T-helper 2 cell (primary cell): ENCODE measurements around the gene VAT1L.
"Not testable (repeated sequence)": the region's sequence is repeated elsewhere in the genome, so short reads cannot be mapped to it uniquely, and the experiment has no call there.

Source experiments
- DNase-seq, 5 experiments: peaks; one replicate each; pipeline versions ENCODE4 v3.0.0 to v3.0.0-alpha.2; 2012 to 2022

VAT1L gene

DNA sequence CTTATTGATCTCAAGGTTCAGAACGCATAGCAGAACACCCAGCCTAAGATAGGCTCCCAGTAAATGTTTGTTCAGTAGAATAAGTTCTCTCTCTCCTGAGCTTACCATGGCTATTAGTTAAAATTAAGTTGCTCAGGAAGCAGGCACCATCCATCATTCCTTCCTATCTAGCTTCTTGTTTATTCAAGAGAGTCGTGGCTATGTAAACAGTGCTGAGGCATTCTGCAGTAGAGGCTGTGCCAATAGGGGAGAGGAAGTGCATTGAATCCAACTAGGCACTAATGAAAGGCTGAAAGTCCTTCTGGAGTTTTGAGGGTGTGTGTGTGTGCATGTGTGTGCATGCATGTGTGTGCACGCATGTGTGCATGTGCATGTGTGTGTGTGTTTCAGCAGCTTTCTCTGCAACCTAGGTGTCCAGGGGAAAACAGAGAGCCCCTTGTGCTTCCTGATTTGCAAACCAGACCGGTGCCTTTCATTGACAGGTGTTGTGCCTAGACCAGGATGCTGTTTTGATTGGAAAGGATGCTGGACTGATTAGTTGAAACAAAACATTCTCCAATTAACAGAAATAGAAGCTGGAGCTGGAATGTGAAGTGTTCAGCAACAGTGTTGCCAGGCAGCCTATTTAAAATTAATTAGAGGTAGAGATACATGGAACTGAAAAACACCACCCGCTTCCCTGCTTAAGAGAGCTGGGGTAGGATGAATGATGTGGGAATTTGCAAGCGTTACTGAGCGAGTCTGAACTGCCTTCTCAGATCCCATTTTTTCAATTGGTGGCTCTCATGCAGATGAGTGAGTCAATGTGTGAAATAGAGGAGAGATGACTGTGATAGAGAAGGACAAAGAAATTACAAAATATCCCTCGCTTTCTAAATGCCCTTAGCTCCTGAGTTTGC, 130.7 kb downstream of the VAT1L start:
- DNase-seq = no peak

DNA sequence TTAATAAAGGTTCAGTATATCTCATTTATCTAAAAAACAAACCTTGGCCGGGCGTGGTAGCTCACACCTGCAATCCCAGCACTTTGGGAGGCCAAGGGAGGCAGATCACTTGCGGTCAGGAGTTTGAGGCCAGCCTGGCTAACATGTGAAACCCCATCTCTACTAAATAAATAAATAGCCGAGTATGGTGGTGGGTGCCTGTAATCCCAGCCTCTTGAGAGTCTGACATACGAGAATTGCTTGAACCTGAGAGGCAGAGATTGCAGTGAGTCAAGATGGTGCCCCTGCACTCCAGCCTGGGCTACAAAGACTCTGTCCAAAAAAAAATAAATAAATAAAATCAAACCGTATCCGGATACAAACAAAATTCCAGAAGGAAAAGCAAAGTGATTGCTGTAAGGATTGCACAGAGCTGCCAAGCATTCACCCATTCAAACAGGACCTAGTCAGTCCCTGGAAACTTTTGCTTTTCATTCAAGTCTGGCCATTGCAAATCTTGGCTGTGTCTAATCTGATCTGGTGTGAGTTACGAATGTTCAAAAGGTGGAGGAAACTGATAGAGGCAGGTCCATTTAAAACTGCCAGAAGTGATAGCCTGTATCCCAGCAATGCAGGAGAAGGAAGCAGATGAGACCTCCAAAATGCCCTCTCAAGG, 131.5 kb downstream of the VAT1L start:
- DNase-seq = no peak

DNA sequence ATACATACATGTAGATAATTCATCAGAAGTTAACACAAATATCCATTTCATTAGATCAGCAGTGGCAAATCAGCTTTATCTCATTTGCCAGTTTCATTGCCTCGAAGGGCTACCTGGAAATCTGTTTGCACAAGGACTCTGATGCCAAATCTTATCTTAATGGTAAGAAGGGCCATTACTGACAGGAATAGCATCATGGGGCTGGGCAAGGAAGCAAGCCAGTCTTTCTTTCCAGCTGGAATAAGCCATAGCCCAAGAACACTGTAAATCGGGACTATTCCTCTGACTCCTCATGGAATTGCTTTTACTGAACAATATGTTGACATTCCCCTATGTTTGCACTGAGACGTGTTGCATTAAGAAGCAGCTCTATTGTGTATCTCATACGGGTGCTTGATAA, 132.6 kb downstream of the VAT1L start:
- DNase-seq = no peak

DNA sequence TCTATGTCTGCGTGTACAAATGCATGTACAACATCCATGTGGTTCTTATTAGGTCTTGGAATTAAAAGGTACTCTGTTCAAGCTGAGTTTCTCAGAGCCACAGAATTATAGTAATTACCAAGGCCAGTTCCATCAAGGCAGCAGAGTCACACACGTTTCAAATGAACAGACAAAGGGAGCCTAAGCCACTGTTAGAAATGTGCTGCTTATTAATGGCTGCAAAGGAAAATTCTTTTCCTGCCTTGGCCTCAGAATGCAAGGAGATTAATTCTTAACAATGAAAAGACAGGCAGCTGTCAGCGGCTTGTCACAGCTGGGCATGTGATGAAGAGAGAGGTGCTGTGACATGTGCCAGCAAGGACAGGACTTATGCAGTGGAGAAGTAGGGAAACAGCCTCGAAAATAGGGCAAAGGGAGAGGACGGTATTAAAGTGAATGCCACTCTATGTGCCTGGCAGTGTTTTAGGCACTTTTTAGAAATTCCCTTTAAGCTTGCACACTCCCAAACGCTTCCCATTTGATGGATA, 133.9 kb downstream of the VAT1L start:
- DNase-seq = no peak

DNA sequence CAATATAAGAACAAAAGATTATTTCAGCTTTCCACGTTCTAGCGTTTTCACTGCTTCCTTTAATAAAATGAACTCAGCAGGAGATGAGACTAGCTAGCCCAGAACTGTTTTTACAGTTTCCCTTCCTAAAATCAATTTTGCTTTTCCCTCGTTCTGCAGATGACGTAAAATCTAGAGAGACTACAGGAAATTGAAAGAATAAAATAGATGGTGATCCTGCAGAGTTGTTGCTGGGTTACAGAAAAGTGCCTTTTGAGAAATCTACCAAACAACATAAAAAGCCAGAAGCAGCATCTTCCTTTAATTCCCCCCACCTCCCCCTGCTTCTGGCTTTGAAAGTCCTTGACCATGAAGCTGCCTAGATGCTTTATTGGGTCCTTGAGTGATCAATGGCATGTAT, 137.2 kb downstream of the VAT1L start:
- DNase-seq = no peak

DNA sequence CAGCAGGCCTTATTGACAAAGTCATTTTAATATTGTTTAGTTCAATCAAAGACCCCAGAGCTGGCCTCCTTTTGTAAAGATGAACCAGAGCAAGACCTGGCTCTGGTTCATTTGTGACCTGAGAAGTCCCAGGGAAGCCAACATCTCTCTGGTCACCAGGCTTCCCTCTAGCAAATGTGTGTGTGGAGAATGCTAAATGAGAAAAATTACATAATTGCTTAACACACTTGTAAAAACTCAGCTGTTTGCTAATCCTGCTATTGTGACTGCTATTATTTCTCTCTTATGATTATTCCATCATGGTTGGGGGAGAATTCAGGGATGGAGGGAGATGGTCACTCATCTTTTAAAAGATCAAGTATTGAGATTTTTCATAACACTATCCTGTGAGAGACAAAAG, 139.7 kb downstream of the VAT1L start:
- no peak for DNase-seq

DNA sequence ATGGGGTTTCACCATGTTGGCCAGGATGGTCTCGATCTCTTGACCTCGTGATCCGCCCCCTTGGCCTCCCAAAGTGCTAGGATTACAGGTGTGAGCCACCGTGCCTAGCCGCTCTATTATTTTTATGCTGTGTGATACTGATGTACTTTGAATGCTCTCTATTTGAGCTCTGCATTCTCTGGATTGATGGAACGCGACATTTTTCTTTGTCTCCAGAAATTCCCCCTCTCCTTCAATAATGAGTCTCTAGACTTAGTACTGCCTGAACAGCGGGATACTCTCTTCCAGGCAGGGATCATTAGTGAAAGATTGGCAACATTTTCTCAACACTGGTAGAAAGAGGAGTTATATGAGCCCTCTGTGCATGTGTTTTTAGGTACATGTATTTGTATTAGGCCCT, 140.6 kb downstream of the VAT1L start:
- no peak for DNase-seq

DNA sequence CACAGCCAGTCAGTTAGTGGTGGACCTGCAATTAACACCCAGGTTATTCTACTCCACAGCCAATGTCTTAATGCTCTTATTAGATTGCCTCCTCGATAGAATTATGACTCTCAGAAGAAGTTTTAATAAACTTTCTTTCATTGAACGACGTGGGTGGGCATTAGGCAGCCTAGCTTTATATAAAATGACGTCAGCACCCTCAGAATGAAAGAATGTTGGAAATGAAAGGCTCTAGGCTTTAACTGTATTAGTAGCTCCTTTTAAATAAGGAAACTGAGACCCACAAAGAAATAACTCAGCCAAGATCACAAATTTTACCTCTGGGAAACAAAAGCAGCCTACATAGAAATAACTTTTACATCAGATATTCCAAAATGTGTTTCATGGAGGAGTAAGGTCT, 142.7 kb downstream of the VAT1L start:
- DNase-seq = no peak

DNA sequence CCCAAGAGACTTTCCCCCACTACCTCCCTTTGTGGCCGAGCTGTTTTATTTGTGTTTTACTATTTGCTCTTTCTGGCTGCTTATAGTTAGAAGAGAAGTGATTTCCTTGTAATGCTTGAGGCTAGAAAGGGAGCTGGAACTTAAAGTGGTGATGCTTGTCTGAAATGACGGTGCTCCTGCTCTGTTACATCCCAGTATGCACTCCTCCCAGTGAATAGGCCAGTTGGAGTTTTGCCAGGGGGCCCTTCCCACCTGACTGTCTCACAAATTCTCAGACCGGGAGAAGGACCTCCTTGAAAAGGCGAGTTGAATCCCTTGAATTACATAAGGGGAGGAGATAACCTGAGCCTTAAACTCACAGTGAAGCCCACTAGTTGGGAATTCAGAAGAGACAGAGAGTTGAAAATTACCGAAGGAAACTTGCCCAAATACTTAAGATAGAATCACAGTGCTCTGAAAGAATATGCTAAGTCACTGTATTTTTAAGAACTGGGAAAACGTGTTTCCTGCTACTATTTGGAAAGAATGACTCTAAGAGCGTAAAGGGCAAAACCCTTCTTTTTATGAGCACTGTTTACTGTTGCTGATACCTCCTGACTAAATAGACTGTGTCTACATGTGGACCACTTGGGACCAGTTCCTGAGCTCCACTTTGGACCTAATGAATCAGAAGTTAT, 149.2 kb downstream of the VAT1L start:
- no peak for DNase-seq

DNA sequence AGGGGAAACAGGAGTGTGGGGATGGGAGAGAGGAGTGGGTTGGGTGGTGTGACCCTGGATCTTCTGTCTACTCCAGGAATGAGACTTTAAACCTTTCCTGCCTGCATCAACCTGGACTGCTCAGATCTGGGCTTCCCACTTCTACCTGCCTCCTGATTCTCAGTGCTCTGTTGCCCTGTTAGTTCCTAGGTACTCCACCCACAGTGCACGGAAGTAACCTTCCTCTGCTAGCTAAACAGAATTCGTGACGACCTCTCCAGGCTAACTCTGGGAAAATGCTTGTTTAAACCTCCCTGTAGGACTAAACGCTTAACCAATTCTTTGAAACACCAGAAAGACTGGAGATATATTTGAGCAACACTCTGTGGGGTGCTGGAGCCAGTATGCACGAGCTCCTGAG, 150.5 kb downstream of the VAT1L start:
- DNase-seq = no peak

DNA sequence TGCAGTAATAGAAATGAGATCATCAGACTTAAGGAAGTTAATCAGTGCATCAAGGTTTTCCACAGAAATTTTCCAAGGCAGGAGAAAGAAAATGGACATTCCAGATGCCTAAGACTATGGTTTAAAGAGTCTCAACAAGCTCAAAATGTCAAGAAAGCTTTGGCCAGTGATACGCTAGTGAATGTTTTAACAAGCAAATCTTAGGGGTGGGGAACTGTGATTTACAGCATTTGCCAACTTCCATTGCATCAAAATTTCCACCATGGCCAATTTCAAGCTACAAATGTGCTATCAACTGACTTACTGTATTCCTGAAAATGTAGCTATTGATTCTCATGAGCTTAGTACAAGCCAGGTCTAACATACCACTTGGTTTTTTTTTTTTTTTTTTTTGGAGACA, 151.6 kb downstream of the VAT1L start:
- DNase-seq = no peak

DNA sequence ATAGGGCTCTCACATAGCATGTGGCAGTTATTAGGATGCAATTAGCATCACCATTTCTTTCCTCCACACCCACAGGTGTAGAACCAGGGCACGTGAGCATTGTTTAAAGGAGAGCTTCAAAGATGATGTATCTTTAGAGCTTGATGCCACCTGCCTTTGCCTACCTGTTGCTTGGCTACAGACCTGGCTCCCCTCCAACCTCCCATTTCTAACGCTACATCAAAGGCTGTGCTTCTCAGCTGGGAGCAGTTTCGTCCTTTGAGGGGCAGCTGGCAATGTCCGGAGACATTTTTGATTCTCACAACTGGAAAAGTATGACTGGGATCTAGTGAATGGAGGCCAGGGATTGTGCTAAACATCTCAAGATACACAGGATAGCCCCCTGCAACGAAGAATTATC, 155.4 kb downstream of the VAT1L start:
- no peak for DNase-seq

DNA sequence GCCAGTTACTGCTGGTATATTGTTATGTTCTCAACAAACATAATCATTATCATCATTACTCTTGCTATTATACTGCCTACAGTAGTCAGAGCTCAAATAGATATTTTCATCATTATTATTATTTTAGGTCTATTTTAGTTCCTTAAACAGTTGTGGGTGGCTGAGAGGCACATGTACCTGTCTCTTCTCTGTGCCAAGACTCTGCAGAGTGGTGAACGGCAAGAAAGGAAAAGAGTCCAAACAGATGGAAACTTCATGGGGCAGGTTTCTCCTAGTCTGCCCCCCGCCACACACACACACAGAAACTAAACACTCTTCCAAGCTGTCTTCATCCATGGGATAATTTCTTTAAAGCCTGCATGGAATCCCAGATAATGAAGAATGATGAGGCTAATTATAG, 156.3 kb downstream of the VAT1L start:
- DNase-seq = no peak

DNA sequence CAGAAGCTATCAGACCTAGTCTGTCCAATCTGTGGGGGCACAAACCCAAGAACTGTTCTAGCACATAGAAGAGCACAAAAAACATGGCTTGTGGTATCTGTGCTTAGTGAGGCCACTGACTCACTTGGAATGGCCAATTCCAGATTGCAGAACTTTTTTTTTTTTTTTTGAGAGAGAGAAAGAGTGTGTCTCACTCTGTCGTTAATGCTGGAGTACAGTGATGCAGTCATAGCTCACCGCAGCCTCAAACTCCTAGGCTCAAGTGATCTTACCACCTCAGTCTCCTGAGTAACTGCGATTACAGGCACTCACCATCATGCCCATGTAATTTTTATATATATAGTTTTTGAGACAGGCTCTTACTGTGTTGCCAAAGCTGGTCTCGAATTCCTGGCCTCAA, 156.8 kb downstream of the VAT1L start:
- DNase-seq = no peak

DNA sequence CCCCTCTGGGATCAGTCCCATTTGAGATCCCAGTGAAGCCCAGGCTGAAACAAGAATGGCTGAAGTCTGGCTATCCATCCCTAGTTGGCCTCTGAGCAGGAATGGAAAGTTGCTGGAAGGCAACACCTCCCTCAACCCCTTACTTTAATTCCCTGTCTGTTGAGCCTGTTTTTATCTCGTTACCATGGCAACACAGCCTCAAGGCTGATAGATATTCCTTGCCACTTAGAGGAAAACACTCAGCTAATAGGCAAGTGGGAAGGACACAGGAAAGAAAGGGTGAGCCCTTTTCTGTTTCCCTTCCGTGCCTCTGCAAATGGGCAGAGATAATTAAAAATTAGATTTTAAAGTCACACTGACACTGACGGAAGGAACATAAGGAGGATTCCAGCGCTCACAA, 158.5 kb downstream of the VAT1L start:
- no peak for DNase-seq

DNA sequence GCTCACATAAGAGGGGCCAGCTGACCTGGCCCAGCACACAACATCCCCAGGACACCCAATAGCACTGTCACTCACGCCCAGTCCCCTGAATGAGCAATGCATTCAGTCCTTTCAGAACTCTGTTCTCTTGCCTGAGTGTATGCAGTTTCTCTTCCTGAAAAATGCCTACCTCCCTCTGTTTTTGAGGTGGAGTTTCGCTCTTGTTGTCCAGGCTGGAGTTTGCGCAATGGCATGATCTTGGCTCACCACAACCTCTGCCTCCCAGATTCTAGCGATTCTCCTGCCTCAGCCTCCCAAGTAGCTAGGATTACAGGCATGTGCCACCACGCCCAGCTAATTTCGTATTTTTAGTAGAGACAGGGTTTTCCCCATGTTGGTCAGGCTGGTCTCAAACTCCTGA, 159.2 kb downstream of the VAT1L start:
- not testable (repeated sequence) for DNase-seq

DNA sequence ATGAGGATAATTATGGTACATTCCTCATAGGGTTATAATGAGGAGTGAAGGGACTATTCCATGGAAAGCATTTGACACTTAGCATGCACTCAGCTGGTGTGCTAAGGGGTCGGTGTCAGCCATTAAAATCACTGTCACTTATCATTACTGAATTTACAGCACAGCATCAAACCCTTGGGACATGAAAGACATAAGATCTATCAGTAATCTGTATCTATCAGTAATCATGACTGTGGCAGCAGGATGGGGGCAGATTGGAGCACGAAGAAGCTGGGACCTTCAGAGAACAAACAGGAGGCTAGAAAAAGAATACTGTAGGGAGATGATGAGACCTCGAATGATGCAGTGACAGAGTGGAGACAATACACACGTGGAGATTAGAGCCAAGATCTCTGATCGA, 160.5 kb downstream of the VAT1L start:
- no peak for DNase-seq

DNA sequence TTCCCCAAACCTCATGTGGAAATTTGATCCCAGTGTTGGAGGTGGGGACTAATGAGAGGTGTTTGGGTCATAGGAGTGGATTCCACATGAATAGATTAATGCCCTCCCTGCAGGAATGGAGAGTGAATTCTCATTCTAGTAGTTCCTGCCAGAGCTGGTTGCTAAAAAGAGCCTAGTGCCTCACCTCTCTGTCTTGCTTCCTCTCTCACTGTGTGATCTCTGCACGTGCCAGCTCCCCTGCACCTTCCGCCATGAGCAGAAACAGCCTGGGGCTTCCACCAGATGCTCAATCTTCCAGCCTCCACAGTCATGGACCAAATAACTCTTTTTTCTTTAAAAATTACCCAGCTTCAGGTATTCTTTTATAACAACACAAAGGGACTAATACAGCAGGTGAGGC, 161.1 kb downstream of the VAT1L start:
- DNase-seq = no peak

DNA sequence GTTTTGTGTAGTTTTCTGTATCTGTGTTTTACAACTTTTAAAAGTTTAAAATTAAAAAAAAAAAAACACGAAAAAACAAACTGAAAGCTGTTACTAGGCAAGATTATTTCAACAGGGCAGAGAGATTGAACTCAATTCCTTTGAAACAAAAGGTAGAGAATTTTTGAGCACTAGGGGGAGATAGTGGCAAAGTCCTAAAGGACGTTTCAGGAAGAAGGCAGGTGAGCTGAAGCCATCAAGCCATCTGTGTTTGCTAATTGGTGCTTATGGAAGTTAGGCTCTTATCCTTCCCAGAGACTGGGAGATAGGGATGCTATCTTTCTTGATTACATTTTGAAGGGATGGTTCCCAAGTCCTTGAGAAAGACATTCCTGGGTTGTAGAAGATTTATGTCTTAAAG, 163.4 kb downstream of the VAT1L start:
- DNase-seq = peak in 1 of 5 experiments; percentile 19

DNA sequence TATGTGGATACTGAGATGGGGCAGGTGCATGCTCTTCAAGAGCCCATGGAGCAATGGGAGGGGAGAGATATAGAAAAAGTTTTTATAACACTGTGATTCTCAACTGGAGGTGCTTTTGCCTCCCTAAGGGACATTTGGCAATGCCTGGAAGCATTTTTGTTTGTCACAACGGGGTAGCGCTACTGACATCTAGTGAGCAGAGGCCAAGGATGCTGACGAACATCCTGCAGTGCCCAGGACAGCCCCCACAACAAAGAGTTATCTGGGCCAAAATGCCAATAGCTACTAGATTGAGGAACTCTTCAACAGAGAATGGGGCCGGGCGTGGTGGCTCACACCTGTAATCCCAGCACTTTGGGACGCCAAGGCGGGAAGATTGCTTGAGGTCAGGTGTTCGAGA, 166.8 kb downstream of the VAT1L start:
- DNase-seq = no peak

DNA sequence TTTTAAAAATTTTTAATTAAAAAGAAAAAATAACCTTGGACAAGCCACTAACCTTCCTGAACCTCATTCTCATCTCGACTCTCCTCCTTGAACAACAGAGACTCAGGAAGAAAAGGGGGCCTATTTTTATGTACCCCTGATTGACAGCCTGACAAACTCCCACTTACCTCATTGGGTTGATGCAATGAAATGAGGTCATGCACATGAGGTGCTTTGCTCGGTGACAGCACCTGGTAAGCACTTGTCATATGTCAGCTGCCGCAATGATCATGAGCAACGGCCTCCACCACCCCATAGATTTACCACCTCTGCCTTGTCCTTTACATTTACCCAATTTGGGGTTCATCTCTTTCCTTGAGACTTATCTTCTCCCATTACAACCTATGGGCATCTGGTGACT, 167.9 kb downstream of the VAT1L start:
- DNase-seq = no peak

DNA sequence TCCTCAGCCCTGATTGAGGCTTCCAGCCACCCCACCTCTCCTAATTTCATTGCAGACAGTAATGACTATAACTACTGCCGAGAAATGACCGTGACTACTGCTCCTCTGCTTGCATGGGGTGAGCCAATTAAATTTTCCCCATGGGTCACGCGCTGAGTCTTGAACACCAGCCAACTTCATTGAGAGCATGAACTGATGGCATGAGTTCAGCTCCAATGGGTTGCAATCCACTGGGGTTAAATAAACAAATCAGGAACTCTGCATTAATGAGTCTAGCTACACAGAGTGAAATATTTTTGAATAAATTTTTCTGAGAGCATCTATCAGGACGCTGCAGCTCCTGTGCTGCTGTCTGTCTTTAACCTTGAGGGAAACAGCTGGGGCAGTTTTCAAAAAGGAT, 172.4 kb downstream of the VAT1L start:
- DNase-seq = no peak

DNA sequence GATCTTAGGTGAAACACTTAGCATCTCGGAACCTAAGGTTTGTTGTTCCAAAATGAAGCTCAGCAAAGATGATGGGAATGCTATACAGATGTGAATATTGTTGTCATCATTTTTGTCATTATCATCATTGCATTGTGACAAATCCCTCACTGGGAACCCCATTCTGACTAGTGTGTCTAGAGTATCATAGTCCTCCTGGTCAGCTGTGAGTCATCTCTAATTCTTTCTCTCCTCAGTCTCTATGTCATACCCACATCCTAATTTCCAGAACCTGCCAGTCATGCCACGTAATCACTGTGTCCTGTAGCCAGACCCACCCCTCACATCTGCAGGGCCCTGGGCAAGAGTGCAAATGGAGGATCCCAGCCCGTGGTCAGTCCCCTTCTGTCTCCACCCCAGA, 173.4 kb downstream of the VAT1L start:
- DNase-seq = no peak

DNA sequence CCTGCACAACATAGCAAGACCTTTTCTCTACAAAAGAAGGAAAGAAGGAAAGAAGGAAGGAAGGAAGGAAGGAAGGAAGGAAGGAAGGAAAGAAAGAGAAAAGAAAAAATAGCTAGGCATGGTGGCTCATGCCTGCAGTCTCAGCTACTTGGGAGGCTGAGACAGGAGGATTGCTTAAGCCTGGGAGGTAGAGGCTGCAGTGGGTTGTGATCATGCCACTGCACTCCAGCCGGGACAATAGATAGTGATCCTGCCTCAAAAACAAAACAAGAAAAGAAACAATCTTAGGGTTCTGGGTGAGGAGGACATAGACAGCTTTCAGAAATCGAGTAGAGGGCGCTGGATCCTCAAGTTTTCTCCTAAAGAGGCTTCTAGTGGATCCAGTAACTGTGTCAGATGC, 174.3 kb downstream of the VAT1L start:
- no peak for DNase-seq
